GM19467 (cell line): ENCODE data around the gene OR2A12.
"Not testable (repeated sequence)": the region's sequence is repeated elsewhere in the genome, so short reads cannot be mapped to it uniquely, and the experiment has no call there.

Source experiments
- ATAC-seq: cut with Tn5 transposase; IDR thresholded peaks from one replicate; pipeline ENCODE4 v1.9.1; 2021; ENCODE audit warnings: mild to moderate bottlenecking, moderate library complexity; ENCODE audit not compliant: unreplicated experiment

OR2A12 gene

DNA sequence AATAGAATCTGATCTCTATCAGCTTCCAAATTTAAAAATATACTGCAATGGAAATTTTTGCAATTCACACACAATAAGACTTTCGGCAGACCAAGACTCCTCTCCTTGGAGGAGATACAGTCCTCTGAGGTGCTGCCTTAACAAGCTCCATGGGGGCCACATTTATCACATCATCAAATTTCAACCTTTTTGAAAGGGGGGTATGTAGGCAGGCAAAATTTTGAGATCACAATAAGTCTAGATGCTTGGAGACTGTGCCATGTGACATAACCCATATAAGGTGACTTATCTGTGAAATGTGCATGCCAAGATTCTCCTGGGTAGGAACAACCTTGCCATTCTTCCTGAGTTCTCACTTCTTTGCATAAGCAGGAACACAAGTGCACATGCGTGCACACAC, at the start of gene OR2A12:
Gene OR2A12 (plus strand): TSS at position 301 of the 400 bp plus-strand sequence. CDS start 8,830 bp downstream, outside the sequence.
- ATAC-seq = no peak

GRCh38 chr7:144036302-144036885, 49.7 kb upstream of the OR2A12 start:
- no peak for ATAC-seq

DNA sequence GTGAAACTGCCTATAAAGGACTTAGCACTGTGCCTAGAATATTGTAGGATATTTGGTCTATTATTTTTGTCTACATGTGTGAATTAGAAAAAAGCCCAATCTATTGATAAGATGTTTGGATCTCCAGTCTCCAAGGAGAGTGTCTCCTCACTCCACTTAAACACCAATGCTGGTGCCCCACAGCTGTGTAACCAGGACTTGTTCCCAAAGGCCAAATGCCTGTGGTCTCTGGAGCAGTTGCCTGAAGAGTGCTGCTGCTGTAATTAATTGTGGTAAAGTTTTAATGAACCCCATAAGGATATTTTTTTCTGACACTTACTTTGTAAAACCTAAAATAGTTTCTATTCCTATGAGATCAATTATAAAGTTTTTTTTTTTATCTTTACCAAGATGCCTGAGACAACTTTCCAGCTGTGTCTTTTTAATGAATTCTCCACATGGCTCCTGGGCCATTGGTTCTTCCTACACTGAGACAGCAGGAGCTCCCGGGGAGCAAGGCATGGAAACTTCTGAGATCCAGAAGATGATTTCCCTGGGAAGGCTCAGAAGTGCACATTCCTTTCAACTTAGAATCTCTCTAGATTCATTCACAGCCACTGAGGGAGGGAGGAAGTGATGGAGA, 48.6 kb upstream of the OR2A12 start:
- no peak for ATAC-seq

DNA sequence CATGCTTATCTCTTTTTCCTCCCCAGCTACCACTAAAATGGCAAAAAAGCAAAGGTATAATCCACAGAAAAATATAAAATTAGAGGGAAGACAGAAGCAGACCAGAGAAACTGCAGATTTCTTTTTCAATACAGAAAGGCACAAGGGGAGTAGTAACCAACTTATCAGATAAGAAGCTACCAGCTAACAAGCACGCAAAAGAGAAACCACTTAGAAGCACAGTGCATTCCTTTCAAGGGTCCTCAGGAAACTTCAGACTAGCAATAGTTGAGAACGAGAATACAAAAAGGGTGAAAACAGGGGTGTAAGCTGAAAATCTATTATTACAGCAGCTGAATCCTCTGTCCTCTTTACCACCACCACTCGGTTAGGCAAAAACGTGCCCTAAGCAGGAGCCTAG, 47.2 kb upstream of the OR2A12 start:
- ATAC-seq = no peak

DNA sequence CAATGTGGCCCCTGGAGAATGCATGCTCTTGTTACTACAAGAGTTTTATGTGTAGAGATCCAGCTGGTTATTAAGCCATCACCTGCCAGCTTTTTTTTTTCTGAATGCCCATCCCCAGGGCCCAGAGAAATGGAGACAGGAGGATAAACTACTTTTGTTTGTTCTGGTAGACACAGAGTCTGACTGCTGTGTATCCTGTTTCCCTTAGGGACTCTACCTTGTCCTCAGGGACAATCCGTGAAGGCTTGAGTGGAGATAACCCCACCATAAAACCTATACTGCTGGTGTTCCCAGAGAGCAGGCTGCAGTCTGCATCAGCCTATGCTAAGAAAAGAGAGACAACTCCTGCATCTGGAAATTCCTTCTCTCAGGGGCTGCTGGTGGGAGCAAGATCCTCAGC, 37.4 kb upstream of the OR2A12 start, which contains the start of gene OR2A5:
Gene OR2A5 (plus strand): TSS at position 301 of the 400 bp plus-strand sequence. CDS start 1,454 bp downstream, outside the sequence.
- ATAC-seq = no peak

- ATAC-seq = no peak
These were observed 36.6 kb upstream of the OR2A12 start for GRCh38 chr7:144049491-144049890.

DNA sequence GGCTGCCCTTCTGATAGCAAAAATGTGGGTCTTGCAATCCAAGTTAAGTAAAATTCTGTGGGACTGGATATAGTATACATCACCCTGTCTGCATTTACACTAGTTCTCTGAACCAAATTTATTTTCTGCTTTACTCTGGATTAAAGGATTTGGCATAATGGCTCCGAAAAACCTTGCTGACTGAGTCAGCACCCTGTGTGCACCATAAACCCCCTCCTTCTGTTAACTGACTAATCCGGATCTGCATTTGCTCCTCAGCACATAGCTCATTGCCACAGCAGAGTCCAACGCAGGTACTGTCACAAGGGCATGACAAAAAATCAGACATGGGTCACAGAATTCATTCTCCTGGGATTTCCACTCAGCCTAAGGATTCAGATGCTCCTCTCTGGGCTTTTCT, 36.0 kb upstream of the OR2A12 start:
- ATAC-seq = no peak

GRCh38 chr7:144050884-144051283, 35.2 kb upstream of the OR2A12 start:
- ATAC-seq = not testable (repeated sequence)

DNA sequence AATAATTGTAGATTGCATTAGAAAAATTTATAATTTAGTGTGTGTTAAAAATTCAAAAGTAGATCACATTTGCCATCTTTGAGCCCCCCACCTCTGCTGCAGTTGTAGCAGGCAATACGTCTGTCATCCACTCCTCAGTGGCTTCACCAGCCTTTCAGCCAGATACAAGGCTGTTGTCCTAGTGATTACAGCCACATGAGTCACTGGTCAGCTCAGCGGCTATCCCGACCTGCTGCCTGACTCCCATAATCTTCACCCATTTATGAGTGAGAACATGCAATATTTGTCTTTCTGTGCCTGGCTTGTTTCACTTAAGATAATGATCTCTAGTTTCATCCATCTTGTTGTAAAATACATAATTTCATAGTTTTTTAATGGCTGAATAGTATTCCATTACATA, 28.1 kb upstream of the OR2A12 start:
- ATAC-seq = no peak

- ATAC-seq = no peak
These were observed 22.4 kb upstream of the OR2A12 start for GRCh38 chr7:144063710-144064109.

DNA sequence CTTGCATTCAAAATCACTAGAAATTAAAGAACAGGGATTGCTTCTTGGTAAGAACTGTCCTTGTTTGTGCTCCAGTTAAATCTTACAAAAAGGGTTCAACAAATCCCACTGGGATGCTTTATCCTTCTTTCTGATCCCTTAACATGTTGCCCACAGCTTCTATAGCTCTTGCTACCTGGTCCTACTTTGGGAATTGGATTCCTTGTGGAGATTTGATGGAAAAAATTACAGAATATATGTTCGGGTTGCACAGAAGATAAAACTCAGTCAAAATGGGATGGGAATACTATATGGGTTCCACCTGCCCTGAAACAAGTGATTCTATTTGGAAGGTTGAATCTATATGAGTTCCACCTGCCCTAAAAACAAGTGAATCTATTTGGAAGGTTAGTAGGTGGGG, 16.6 kb upstream of the OR2A12 start, which contains the start of gene OR2A25:
Gene OR2A25 (plus strand): TSS at position 301 of the 400 bp plus-strand sequence. CDS start 4,409 bp downstream, outside the sequence.
- ATAC-seq = no peak

DNA sequence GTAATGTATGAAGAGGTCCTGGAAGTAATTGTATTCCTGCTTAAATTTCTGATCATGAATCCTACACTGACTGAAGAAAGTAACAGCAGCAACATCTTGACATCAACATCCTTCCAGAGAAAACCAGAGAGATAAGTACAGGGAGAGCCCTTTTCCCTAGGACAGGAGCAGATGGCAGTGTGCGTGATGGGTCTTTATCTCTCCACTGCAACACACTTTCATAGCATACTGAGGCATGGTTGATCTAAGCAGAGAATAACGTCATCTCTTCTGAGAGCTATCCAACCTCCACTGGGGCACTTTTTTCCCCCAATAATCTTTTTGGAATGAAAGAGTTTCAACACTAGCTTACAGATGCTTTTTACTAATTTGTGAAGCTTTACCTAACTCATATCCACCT, 16.1 kb upstream of the OR2A12 start:
- ATAC-seq = no peak

GRCh38 chr7:144074374-144074773, 11.7 kb upstream of the OR2A12 start:
- ATAC-seq = no peak

DNA sequence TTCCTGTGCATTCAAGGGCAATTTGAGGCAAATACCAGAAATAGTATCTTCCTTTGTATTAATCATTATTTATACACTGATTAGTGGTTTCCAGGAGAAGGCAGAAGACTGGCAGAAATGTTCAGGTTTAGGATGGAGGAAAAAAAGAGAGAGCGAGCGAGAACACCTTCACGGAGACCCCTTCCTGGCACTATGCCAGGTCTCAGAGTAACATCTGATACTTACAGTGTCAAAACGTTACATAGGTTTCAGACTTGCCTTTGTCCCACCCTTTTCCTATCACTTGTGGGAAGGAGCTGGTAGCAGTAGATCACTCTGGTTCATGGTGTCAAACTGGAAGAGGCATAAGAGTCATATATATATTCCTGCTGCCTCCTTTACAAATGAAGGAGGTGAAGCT, 652 bp downstream of the OR2A12 start:
- ATAC-seq = no peak

- no peak for ATAC-seq
These were observed 1.2 kb downstream of the OR2A12 start for GRCh38 chr7:144087230-144087629.

DNA sequence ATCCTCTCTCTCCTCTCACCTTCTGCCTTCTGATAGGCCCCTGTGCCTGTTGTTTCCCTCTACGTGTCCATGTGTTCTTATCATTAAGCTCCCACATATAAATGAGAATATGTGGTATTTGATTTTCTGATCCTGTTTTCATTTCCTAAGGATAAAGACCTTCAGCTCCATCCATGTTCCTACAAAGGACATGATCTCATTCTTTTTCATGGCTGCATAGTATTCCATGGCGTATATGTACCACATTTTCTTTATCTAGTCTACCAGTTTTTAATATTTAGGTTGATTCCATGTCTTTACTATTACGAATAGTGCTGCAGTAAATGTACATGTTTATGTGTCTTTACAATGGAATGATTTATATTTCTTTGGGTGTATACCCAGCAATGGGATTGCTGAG, 4.6 kb downstream of the OR2A12 start:
- no peak for ATAC-seq

DNA sequence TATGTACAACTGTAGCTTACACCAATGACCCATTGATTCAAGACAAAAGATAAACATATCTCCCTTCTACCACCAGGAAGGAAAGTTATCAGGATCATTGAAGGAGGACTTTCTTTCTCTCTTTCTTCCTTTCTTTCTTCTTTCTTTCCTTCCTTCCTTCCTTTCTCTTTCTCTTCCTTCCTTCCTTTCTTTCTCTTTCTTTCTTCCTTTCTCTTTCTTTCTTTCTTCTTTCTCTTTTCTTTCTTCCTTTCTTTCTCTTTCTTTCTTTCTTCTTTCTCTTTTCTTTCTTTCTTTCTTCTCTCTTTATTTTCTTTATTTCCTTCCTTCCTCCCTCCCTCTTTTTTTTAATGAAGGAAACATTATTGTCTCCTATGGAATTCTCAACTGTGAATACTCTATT, 12.7 kb downstream of the OR2A12 start:
- ATAC-seq = no peak

- no peak for ATAC-seq
These were observed 14.5 kb downstream of the OR2A12 start for GRCh38 chr7:144100607-144101006.

DNA sequence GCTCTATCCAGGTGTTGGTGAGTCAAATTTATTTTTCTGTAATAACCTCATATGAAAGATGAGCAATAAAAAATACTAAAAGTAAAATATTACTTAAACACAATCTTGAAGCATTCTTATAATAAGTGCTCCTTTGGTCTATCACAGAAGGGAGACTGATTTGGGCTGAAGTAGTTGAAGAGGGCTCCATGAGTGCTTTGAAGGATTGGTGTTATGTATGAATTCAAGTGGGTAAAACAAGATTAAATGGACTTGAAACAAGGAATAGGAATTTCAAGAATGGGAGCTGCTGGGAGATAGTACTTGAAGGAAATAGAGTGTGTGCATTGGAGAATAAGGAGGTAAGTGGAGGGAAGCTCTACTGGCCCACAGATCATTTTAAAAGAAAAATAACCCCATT, 16.0 kb downstream of the OR2A12 start:
- ATAC-seq = no peak

DNA sequence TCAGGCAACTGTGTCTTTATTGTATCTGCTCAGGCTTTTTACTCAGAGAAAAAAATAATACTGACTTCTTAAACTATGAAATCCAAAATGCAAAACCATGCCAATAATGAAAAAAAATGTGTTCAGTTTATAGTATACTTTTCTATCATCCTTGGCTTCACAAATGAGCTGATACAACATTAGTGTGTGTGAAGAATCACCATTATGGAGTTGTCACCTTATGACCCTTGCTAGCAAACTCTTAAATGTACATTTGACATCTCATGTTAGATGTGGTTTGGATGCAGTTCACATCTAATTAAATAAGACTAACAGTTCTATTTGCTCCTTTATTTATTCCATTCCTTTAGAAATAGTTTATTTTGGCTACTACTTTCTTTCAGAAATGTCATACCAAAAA, 19.1 kb downstream of the OR2A12 start:
- no peak for ATAC-seq

DNA sequence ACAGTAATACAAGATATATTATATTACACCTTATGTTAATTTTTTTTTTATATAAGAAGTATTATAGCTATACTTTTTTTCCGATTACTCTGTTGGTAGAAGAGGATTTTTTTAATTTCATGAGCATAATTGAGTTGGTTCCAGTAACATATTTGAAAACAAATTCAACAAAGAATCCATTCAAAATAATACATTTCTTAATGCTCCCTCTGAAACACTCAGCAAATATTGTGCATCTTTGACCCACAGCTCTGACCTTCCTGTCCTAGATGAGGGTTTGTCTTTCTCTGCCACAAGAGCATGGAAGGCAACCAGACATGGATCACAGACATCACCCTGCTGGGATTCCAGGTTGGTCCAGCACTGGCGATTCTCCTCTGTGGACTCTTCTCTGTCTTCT, 23.2 kb downstream of the OR2A12 start, which contains the start of gene OR2A2:
Gene OR2A2 (plus strand): TSS at position 301 of the 400 bp plus-strand sequence. CDS start 0 bp downstream, at position 301.
- no peak for ATAC-seq

GRCh38 chr7:144110272-144110671, 24.2 kb downstream of the OR2A12 start:
- ATAC-seq = no peak

DNA sequence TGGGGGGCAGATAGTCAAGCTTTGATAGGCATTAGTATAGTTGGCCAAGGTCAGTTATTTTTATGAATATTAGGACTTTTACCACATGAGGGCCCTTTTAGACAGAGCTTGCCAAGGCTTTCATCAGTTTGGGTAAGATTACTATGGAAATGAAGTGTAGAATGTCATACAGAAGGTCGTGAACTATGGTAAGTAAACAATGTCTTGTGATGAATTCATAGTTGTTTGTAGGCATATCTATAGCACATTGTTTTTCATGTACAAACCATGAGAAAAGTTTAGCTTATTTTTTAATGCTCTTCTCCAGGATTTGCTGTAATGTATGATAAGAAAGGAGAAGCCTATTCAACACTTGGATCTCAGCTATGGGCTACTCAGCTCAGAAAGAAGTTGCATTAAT, 27.6 kb downstream of the OR2A12 start:
- no peak for ATAC-seq
